Activated T-helper 2 cell treated with anti-CD3 and anti-CD28 coated beads, Interferon-gamma antibody, Interleukin-2, Interleukin-4, amounts not matched to agents 10 μg/mL and 5 μg/mL and 100 μg/mL, durations not matched to agents 14 hours and 24 hours and 36 hours (primary cell): ENCODE results near the gene TBC1D7. TPM values are rescaled to one million over a fixed set of nuclear protein-coding genes. Genes with fewer than 3 reads are reported as not detected.

ENCODE experiments used
- DNase-seq: peaks from one replicate; pipeline ENCODE4 v3.0.0; 2021; ENCODE audit warnings: low spot score
- H3K27ac Mint-ChIP-seq: one replicate; pipeline ENCODE4 v1.8.0; 2021; ENCODE audit warnings: mixed read lengths
- H3K27me3 Mint-ChIP-seq: one replicate; pipeline ENCODE4 v1.8.0; 2021; ENCODE audit warnings: low read depth, mixed read lengths
- H3K36me3 Mint-ChIP-seq: one replicate; pipeline ENCODE4 v1.8.0; 2021; ENCODE audit warnings: low read depth, mixed read lengths
- H3K4me1 Mint-ChIP-seq: one replicate; pipeline ENCODE4 v1.8.0; 2021; ENCODE audit warnings: low read depth, mixed read lengths
- H3K4me3 Mint-ChIP-seq: one replicate; pipeline ENCODE4 v1.8.0; 2021; ENCODE audit warnings: low read depth, mild to moderate bottlenecking, moderate library complexity, mixed read lengths
- H3K9me3 Mint-ChIP-seq: one replicate; pipeline ENCODE4 v1.8.0; 2021; ENCODE audit warnings: mixed read lengths
- intact Hi-C: fragments of 100-400 bp; cut with micrococcal nuclease; formaldehyde crosslinking; loops from one replicate; pipeline ENCODE4 v1.15.1; 2023
- total RNA-seq: library from RNA; stranded (reverse); gene quantifications from 2 replicates; pipeline ENCODE4 v1.2.3, GENCODE V29; 2022

TBC1D7 gene
- total RNA-seq, 1 donor from 2014 or later: 23.3 TPM

- H3K9me3 Mint-ChIP-seq: peaks cover 17% of the 10 kb centered on the region
- no peak for DNase-seq
- no peaks in the 10 kb centered on the region for H3K4me1 Mint-ChIP-seq
- peaks cover 52% of the 10 kb centered on the region for H3K36me3 Mint-ChIP-seq
- H3K27me3 Mint-ChIP-seq: no peaks in the 10 kb centered on the region
- intact Hi-C loops: no loop called here
- no peak overlapping the region for H3K27ac Mint-ChIP-seq
- H3K4me3 Mint-ChIP-seq: no peak overlapping the region
Measured at GRCh38 chr6:13292774-13293173, 35.6 kb downstream of the TBC1D7 start.

DNA sequence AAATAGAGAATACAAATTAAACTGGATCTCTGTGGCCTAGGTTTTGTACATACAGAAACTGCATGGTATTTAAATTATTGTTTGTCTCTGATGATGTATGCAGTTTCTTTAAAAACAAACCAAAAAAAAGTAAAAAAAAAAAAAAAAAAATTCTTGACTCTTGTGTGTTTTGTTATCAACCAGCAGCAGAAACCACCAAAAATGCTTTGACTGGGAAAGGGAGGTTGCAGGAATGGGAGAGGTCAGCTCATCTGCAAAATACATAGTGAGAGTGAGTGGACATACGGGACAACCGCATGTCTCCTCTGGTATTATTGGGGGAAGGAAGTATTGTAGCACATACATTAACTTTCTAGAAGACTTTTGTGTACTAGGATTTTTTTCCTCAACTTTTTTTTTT, 38.0 kb downstream of the TBC1D7 start:
- intact Hi-C loops: no loop called here
- H3K4me3 Mint-ChIP-seq: no peak overlapping the region
- H3K27me3 Mint-ChIP-seq: no peaks in the 10 kb centered on the region
- peaks cover 31% of the 10 kb centered on the region for H3K9me3 Mint-ChIP-seq
- peaks cover 71% of the 10 kb centered on the region for H3K36me3 Mint-ChIP-seq
- H3K4me1 Mint-ChIP-seq: no peaks in the 10 kb centered on the region
- no peak overlapping the region for H3K27ac Mint-ChIP-seq
- no peak for DNase-seq

- H3K4me3 Mint-ChIP-seq: no peak overlapping the region
- intact Hi-C loops: no loop called here
- H3K27ac Mint-ChIP-seq: no peak overlapping the region
- H3K27me3 Mint-ChIP-seq: no peaks in the 10 kb centered on the region
- H3K9me3 Mint-ChIP-seq: peaks cover 31% of the 10 kb centered on the region
- no peaks in the 10 kb centered on the region for H3K4me1 Mint-ChIP-seq
- peaks cover 66% of the 10 kb centered on the region for H3K36me3 Mint-ChIP-seq
- DNase-seq: no peak
Measured at GRCh38 chr6:13289789-13290318, 38.5 kb downstream of the TBC1D7 start.

DNA sequence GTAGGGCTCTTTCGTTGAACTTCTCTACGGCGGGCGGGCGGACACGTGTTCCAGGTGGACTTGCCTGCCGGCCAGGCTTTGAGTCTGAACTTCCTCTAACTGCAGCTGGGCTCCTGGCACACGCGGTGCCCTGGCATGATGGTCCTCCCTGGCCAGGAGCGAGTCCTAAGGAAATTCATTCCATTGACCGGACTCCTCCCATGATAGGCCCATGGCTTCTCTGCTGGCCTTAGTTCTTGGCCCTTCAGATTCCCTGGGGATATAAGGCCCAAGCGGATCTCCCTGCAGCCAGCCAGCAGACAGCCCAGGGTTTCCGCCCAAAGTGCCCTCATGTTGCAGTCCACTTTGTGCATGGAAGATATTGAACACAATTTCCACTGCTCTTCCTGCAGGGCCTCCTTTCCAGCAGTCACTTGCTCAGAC, 39.4 kb downstream of the TBC1D7 start:
- Mint-ChIP-seq H3K36me3 (peaks cover 58% of the 10 kb centered on the region), H3K4me3 (no peak overlapping the region), H3K9me3 (peaks cover 31% of the 10 kb centered on the region), H3K27ac (no peak overlapping the region), H3K4me1 (no peaks in the 10 kb centered on the region), H3K27me3 (no peaks in the 10 kb centered on the region)
- no peak for DNase-seq
- intact Hi-C loops: no loop called here

GRCh38 chr6:13288481-13288880, 39.9 kb downstream of the TBC1D7 start:
- no peaks in the 10 kb centered on the region for H3K27me3 Mint-ChIP-seq
- H3K27ac Mint-ChIP-seq: no peak overlapping the region
- intact Hi-C loops: no loop called here
- DNase-seq: no peak
- H3K36me3 Mint-ChIP-seq: peaks cover 55% of the 10 kb centered on the region
- H3K4me3 Mint-ChIP-seq: no peak overlapping the region
- peaks cover 31% of the 10 kb centered on the region for H3K9me3 Mint-ChIP-seq
- no peaks in the 10 kb centered on the region for H3K4me1 Mint-ChIP-seq

DNA sequence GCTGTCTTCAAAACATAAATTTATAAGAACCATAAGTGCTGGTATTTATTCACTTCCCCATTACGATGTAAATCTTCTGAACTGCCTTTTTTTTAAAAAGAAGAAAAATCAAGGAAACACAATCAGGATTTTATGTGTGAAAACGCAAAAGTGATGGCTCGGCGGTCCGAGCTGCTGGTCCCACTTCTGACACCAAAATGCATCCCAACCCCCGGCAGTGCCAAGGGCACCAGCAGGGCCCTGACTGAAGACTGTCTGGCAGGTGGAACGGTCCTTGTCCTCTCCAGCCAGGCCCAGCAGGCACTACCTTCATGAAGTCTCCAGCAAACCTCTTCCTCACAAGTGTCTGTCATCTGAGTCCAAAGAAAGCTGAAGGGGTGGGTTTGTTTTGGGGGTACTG, 41.2 kb downstream of the TBC1D7 start:
- H3K27me3 Mint-ChIP-seq: no peaks in the 10 kb centered on the region
- peaks cover 48% of the 10 kb centered on the region for H3K36me3 Mint-ChIP-seq
- intact Hi-C loops: no loop called here
- DNase-seq: no peak
- peaks cover 31% of the 10 kb centered on the region for H3K9me3 Mint-ChIP-seq
- no peak overlapping the region for H3K27ac Mint-ChIP-seq
- H3K4me3 Mint-ChIP-seq: no peak overlapping the region
- no peaks in the 10 kb centered on the region for H3K4me1 Mint-ChIP-seq

DNA sequence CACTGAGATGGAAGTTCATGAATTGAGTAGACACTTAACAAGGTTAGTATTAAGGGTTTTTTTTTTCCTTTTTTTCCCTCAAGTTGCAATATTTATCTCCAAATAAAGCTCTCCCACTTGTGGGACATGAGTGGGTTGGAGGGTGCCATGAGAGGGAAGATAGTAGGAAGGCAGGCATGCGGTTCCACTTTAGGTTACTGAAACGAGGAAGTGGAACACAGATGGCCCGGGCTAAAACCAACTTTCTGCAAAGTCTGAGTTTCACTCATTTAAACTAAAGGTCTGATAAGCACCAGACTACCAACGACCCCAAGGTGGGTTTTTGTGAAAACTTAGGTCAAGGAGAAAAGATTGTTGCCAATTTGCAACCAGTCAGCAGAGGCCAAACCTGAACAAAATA, 42.2 kb downstream of the TBC1D7 start:
- Mint-ChIP-seq H3K27ac (no peak overlapping the region), H3K4me3 (no peak overlapping the region), H3K36me3 (peaks cover 45% of the 10 kb centered on the region), H3K4me1 (no peaks in the 10 kb centered on the region), H3K27me3 (no peaks in the 10 kb centered on the region), H3K9me3 (peaks cover 31% of the 10 kb centered on the region)
- no peak for DNase-seq
- intact Hi-C loops: no loop called here

GRCh38 chr6:13285705-13286104, 42.6 kb downstream of the TBC1D7 start:
- Mint-ChIP-seq H3K27me3 (no peaks in the 10 kb centered on the region), H3K9me3 (peaks cover 31% of the 10 kb centered on the region), H3K4me3 (no peak overlapping the region), H3K4me1 (no peaks in the 10 kb centered on the region), H3K27ac (no peak overlapping the region), H3K36me3 (peaks cover 45% of the 10 kb centered on the region)
- no peak for DNase-seq
- intact Hi-C loops: no loop called here

DNA sequence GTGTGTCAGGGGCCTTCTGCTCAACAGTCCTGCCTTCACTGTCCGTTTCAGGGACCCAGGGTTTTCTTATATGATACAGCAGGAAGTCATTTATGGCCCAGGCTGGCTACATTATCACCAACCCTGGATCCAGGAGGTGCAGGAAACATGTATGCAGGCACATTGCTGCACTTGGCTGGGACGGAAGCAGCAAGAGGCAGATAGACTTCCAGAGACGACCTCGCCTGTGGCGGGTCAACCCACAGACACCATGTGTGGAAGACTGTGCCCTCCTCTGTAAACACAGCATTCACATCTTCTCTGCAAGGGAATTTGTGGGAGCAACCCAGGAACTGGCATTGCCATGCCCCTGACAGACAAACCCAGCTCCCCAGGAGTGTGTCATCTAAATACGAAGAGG, 43.7 kb downstream of the TBC1D7 start:
- Mint-ChIP-seq H3K4me1 (no peaks in the 10 kb centered on the region), H3K4me3 (no peak overlapping the region), H3K27me3 (no peaks in the 10 kb centered on the region), H3K27ac (no peak overlapping the region), H3K36me3 (peaks cover 35% of the 10 kb centered on the region), H3K9me3 (peaks cover 28% of the 10 kb centered on the region)
- no peak for DNase-seq
- intact Hi-C loops: no loop called here

- peaks cover 23% of the 10 kb centered on the region for H3K36me3 Mint-ChIP-seq
- no peaks in the 10 kb centered on the region for H3K27me3 Mint-ChIP-seq
- H3K4me3 Mint-ChIP-seq: no peak overlapping the region
- peaks cover 20% of the 10 kb centered on the region for H3K9me3 Mint-ChIP-seq
- H3K27ac Mint-ChIP-seq: no peak overlapping the region
- intact Hi-C loops: no loop called here
- DNase-seq: no peak
- no peaks in the 10 kb centered on the region for H3K4me1 Mint-ChIP-seq
Measured at GRCh38 chr6:13283331-13283730, 45.0 kb downstream of the TBC1D7 start.

DNA sequence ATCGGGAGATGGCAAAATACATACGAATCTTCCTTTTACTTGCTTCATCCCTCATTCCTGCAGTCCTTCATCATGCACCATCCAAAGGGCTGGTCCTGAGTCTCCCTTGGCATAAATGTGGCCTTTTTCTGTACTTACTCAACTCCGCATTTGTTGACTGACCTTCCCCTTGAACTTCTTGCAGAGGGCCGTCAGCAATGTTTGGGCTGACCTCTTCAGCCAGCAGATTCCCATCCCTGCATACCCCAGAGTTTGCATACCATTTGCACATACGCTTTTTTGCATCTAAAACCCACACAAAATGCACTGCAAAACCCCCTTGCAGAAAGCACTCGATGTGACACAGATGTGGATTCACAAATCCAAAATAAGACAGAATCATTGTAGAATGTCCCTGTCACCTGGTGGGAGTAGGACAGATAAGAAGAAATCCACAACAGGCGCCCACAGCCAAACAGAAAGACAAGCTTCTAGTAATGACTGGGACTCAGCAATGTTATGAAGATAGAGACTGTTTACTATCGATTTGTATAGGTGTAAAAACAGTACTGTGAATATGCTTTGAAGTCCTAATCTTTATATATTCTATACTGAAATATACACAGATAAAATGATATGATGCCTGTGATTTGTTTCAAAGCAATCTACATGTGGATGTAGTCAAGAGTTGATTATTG, 45.8 kb downstream of the TBC1D7 start:
- H3K4me1 Mint-ChIP-seq: no peaks in the 10 kb centered on the region
- intact Hi-C loops: no loop called here
- no peaks in the 10 kb centered on the region for H3K27me3 Mint-ChIP-seq
- peaks cover 13% of the 10 kb centered on the region for H3K9me3 Mint-ChIP-seq
- H3K27ac Mint-ChIP-seq: no peak overlapping the region
- no peak overlapping the region for H3K4me3 Mint-ChIP-seq
- no peak for DNase-seq
- peaks cover 18% of the 10 kb centered on the region for H3K36me3 Mint-ChIP-seq

- intact Hi-C loops: no loop called here
- Mint-ChIP-seq H3K4me1 (no peaks in the 10 kb centered on the region), H3K36me3 (peaks cover 11% of the 10 kb centered on the region), H3K27ac (no peak overlapping the region), H3K9me3 (peaks cover 4% of the 10 kb centered on the region), H3K4me3 (no peak overlapping the region), H3K27me3 (no peaks in the 10 kb centered on the region)
- DNase-seq: no peak
Measured at GRCh38 chr6:13281686-13282085, 46.7 kb downstream of the TBC1D7 start.

DNA sequence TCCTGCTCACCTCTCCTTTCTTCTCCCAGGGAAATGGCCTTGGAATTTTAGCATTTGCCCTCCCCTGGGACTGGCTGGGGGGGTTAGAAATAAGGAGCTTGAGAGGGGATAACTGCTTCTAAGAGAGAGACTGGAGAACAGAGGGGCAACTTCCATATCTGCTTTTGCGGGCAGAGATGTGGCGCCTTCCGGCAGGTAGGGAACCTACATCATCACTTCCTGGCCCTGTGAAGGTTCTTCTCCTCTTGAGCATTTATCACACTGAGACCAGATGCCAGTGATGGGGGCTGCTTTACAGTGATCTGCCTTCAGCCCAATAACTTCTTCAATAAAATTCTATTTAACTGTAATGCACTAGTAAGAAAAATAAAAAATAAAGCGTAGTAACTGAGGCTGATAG, 48.1 kb downstream of the TBC1D7 start:
- Mint-ChIP-seq H3K27ac (no peak overlapping the region), H3K27me3 (no peaks in the 10 kb centered on the region), H3K9me3 (no peaks in the 10 kb centered on the region), H3K4me3 (no peak overlapping the region), H3K36me3 (no peaks in the 10 kb centered on the region), H3K4me1 (peaks cover 3% of the 10 kb centered on the region)
- DNase-seq: no peak
- intact Hi-C loops: no loop called here

GRCh38 chr6:13278991-13279390, 49.3 kb downstream of the TBC1D7 start:
- Mint-ChIP-seq H3K36me3 (no peaks in the 10 kb centered on the region), H3K9me3 (no peaks in the 10 kb centered on the region), H3K27ac (no peak overlapping the region), H3K4me3 (no peak overlapping the region), H3K27me3 (no peaks in the 10 kb centered on the region), H3K4me1 (peaks cover 10% of the 10 kb centered on the region)
- intact Hi-C loops: no loop called here
- DNase-seq: no peak
